ENCODE results near the gene LLCFC1.

The LLCFC1 gene

GRCh38 chr7:142939226-142939910 is at the start of gene LLCFC1:
Gene LLCFC1 (plus strand): TSS chr7:142939484. CDS start chr7:142939622, 138 bp downstream.
- peak; percentile 57 for DNase-seq (ENCODE audit: low spot score)

- no peak for DNase-seq (ENCODE audit: low spot score)
Measured at GRCh38 chr7:142889816-142890215, 49.5 kb upstream of the LLCFC1 start.

- DNase-seq (ENCODE audit: low spot score): no peak
Measured at GRCh38 chr7:142890874-142891485, 48.3 kb upstream of the LLCFC1 start.

GRCh38 chr7:142891490-142892082 is 47.7 kb upstream of the LLCFC1 start:
- DNase-seq (ENCODE audit: low spot score): no peak

GRCh38 chr7:142892951-142893350 is 46.3 kb upstream of the LLCFC1 start:
- no peak for DNase-seq (ENCODE audit: low spot score)

GRCh38 chr7:142894112-142894984 is 44.9 kb upstream of the LLCFC1 start:
- DNase-seq (ENCODE audit: low spot score): no peak

- no peak for DNase-seq (ENCODE audit: low spot score)
Measured at GRCh38 chr7:142894985-142895593, 44.2 kb upstream of the LLCFC1 start.

GRCh38 chr7:142896151-142896550 is 43.1 kb upstream of the LLCFC1 start:
- no peak for DNase-seq (ENCODE audit: low spot score)

GRCh38 chr7:142896741-142897379 is 42.4 kb upstream of the LLCFC1 start:
- DNase-seq (ENCODE audit: low spot score): no peak

- DNase-seq (ENCODE audit: low spot score): no peak
Measured at GRCh38 chr7:142897691-142898090, 41.6 kb upstream of the LLCFC1 start.

GRCh38 chr7:142898377-142899170 is 40.7 kb upstream of the LLCFC1 start:
- no peak for DNase-seq (ENCODE audit: low spot score)

GRCh38 chr7:142899661-142900060 is 39.6 kb upstream of the LLCFC1 start:
- no peak for DNase-seq (ENCODE audit: low spot score)

- no peak for DNase-seq (ENCODE audit: low spot score)
Measured at GRCh38 chr7:142901426-142902259, 37.6 kb upstream of the LLCFC1 start.

GRCh38 chr7:142904128-142904527 is 35.2 kb upstream of the LLCFC1 start:
- no peak for DNase-seq (ENCODE audit: low spot score)

GRCh38 chr7:142905759-142906158 is 33.5 kb upstream of the LLCFC1 start:
- DNase-seq (ENCODE audit: low spot score): no peak

GRCh38 chr7:142906643-142907042 is 32.6 kb upstream of the LLCFC1 start:
- no peak for DNase-seq (ENCODE audit: low spot score)

- no peak for DNase-seq (ENCODE audit: low spot score)
Measured at GRCh38 chr7:142908290-142908689, 31.0 kb upstream of the LLCFC1 start.

GRCh38 chr7:142908921-142909890 is 30.1 kb upstream of the LLCFC1 start:
- peak; percentile 54 for DNase-seq (ENCODE audit: low spot score)

- no peak for DNase-seq (ENCODE audit: low spot score)
Measured at GRCh38 chr7:142910031-142910433, 29.3 kb upstream of the LLCFC1 start.
